ENCODE results near the gene CREB3.

CREB3 gene

GRCh38 chr9:35702696-35703095, 29.8 kb upstream of the CREB3 start:
- DNase-seq, result no peak

GRCh38 chr9:35703906-35704672, 28.4 kb upstream of the CREB3 start:
- DNase-seq, result no peak

DNA sequence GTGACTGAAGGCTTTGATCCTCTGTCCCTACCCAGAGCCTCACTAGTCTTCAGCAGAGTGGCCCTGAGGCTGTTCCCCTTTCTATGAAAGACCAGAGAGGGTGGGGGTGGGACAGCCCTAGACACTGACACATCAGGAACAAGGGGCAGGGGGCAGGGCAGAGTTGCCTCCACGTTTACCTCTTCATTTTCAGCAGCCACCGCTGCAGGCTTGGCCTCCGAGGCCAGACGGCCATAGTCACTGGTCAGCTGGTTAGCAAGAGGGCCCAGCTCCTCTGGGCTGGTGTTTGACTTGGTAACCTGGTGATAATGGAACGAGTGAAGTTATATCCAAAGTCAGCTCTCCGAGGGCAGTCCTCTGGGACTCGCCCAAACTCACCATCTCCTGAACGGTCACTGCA, 27.1 kb upstream of the CREB3 start:
- no peak for DNase-seq

DNA sequence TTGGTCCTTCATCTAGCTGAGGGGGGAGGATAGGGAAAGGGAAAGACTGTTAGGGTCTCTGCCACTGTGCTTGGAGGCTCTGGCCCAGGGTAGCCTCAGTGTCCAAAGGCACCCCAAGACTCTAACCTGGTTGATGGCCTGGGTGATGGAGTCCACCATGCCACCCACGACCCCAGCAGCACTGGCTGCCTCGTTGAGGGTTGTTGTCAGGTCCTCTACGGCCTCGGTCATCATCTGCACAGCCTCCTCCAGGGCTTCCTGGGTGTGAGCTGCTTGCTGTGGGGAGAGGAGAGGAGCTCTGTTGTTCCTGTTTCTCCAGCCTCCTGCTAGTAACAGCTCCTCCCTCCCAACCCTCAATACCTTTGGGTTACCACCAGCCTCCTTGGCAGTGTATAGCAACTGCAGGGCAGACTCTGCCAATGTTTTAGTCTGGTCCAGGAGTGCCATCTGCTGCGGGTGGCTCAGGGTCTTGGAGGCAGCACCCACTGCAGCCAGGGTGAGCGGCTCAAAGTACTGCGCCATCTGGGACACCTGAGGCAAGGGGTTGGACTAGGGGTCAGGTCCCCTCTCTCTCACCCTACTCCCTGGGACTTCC, 26.5 kb upstream of the CREB3 start:
- DNase-seq, result no peak

DNA sequence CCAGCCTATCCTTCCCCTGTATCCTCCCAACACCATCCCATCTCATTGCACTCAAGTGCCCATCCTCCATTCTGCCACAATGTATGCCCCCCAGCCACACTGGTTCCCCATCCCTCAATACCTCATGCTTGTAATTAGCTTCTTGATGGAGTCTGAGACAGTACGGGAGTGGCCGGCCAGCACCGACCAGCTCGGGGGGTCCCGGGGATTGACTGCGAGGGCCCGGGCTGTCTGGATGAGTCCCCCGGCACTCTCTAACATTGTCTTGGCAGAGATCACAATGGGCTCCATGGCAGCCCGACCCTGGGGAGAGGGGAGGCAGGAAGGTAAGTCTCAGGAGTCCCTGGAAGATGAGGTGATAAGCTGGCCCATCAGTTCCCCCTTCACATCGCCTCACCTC, 25.5 kb upstream of the CREB3 start:
- no peak for DNase-seq

DNA sequence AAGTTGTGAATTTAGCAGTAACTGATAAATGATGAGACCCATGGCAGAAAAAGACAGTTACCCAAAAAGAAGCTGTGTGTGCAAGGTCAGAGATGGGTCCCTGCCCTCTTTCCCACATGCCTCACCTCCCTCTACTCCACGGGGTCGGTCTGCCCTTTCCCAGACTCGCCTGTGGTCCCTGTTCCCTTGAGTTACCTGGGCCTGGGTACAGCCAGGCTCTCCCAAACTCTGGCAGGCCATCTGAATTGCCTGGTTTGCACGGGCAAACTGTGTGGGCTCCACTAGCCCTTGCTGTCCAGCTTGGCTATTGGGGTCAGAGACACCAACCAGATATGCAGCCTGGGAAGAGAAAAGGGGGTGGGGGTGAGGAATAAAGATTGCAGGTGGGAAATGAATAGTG, 24.3 kb upstream of the CREB3 start:
- DNase-seq, result no peak

DNA sequence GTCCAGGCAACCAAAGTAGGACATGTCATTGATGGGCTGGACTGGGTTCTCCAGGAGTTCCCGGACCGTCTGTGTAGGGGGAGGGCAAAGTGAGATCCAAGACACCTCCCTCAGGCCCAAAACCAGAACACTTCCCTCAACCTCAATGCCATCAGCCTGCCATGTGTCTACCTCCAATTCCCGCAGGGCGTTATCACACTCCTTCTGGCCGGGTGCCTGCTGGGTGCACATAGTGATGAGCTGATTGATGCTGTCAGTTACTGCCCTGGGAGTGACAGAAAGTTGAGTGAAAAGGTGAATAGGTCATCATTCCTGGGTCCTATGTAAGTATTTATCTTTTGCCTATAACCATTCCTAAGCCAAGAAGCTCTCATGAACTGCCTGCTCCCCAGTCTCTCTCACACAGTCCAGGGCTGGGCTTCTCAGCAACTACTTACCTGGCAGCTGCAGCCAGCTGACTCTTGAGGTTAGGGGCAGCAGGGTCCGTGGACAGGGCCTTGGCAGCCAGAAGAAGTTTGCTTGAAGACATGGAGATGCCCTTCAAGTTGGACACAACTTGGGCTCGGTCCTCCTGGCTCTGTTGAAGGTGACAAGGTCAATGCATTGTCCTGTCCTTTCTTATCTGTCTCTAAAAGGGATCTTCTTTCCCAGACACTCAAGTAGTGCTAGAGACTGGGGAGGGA, 21.5 kb upstream of the CREB3 start:
- DNase-seq, result no peak

DNA sequence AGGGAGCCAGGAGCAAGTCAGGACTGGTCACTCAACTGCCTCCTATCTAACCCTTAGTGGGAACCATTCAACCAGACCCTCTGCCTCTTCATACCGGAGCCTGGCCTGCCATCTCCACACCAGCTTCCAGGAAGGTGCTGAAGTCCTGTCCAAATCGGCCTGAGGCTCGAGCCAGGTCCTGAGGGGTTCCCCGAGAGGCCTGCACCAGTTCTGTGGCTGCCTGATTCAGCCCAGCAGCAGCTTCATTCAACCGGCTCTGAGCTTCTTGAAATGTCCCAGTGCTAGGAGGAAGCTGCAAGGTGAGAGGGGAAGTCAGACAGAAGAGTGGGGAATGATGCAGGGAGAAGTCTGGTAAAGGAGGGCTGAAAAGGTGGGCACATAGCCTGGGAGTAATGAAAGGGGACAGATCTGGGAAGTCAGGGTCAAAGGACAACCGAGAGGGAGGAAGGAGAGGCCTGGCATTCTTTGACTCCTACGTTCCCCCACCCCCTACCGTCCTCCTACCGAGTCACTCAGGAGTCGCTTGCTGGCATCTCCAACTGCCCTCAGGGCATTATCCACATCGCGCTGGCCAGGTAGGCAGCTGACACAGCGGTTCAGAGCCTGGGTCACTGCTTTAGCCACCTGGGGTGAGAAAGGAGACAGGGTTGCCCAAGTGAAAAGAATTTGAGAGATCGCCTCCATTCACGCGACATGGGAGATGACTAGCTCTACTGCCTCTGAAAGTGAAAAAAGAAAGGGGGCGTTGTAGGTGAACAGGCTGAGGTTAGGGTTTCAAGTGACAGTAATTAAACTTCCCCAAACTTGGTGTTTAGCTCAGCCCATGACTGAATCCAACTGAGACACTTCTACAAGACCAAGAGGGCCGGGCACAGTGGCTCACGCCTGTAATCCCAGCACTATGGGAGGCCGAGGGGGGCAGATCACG, 20.7 kb upstream of the CREB3 start:
- DNase-seq, result no peak

GRCh38 chr9:35712762-35713400, 19.6 kb upstream of the CREB3 start:
- DNase-seq, result no peak

DNA sequence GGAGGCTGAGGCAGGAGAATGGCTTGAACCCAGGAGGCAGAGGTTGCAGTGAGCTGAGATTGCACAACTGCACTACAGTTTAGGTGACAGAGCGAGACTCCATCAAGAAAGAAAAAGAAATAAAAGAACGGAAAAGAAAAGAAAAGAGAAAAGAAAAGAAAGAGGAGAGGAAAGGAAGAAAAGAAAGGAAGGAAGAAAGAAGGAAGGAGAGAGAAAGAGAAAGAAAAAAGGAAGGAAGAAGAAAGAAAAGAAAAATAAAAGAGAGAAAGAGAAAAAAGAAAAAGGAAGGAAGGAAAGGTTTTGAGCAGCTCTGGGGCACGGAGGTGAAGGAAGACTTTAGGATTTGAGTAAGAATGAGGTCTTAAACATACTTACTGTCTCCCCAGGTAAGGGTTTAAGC, 18.9 kb upstream of the CREB3 start:
- no peak for DNase-seq

- no peak for DNase-seq
These were observed 18.3 kb upstream of the CREB3 start for GRCh38 chr9:35714123-35714522.

DNA sequence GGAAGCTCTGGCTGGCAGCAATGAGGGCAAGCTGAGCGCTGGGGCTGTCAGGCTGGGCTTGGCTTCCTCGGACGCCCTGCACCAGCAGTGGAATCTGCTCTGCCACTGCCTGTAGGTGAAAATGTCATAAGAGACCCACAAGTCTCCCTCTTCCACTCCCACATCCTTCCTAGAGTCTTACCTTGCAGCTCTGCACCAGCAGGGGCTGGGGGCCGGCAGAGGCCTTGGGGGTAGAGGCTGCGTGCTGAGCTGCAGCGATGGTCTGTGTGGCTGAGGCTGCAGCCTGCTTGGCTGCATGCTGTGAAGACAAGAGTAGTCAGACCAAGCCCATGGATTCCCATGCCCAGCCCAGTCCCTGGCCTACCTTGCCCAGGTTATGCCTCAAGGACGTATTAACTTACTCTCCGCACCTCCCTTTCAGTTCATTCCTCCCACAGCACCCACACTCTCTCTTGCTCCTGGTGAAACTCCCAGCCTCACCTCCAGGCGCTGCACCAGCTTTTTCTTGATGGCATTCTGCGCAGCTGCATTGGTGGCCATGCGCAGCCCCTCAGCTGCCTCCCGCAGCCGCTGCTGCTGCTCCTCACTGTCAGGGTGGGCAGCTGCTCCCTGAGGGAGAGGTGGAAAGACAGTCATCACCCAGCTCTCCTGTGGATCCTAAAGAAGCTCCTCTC, 17.8 kb upstream of the CREB3 start:
- DNase-seq, result no peak

- DNase-seq, result no peak
These were observed 16.2 kb upstream of the CREB3 start for GRCh38 chr9:35716230-35716629.

- DNase-seq, result no peak
These were observed 15.2 kb upstream of the CREB3 start for GRCh38 chr9:35717132-35717870.

GRCh38 chr9:35718721-35719511, 13.6 kb upstream of the CREB3 start:
- no peak for DNase-seq

- no peak for DNase-seq
These were observed 12.9 kb upstream of the CREB3 start for GRCh38 chr9:35719546-35719945.

- no peak for DNase-seq
These were observed 9.0 kb upstream of the CREB3 start for GRCh38 chr9:35723426-35723825.

DNA sequence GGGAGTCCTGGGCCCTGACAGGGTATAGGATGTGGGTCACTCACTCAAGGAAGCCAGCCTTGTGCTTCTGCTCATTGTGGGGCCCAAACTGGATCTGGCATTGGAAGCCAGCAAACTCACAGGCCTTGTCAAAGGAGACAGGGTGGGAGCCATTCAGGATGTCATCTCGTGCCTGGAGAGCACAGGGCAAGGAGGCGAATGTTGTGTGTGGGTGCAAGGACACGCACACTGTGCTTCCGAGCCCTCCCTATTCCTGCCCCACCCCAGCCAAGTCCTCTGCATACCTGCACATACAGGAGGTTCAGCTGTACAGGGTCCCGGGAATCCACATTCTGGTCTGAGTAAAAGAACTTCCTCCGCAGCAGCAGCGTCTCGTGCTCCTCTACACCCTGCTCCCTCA, 8.6 kb upstream of the CREB3 start:
- no peak for DNase-seq

DNA sequence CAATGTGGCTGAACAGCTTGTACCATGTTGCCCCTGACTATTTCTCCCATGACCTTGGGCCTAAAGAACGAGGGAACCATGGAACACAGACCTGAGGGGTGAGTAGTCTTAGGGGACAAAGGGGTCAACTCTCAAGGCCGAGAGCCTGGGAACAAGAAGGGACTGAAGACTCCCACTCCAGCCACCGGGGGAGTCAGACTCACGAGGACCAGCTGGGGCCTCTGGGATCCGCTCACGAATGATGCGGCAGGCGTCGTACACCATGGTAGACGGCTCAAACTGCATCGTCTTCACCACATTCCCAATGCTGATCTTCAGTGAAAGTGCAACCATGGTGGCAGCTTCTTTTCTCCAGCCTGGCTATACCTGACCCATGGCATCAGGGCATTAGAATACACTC, 7.1 kb upstream of the CREB3 start:
- DNase-seq, result no peak

DNA sequence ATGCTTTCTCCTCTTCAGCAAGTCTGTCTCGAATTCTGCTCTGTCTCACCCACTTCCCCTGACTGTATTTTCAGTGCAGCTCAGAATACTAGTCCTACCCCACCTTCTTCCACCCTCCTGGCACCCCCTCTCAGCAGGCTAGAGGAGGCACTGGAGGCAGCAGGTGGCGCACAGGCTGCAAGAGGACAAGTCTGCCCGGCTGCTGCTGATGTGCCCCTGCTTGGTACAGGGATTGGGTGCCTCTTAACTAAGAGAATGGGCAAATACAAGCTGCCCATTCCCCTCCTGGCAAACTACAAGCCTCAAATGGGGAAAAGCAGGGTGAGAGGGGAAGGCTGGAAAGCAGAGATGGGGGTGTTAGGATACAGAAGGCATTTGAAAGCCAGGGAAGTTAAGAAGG, 5.5 kb upstream of the CREB3 start:
- DNase-seq, result no peak

DNA sequence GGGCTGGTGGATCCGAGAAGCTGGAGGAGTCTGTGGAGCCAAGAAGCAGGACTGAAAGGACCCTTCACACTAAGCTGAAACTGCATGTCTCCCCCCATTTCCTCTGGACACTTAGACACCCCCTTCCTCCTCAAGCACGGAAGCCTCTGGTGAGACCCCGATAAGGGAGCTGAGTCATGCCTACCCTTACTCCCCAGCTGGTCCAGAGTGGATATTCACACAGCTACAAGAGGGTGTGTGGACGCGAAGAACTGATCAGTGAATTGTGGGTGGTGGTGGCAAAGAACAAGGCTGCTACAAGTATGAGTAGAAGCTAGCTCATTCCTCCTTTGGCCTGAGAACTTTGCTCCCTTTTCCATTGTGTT, 4.8 kb upstream of the CREB3 start:
- no peak for DNase-seq
